H1 (cell line): ENCODE measurements around the gene PBX1. TPM values are rescaled to one million over a fixed set of nuclear protein-coding genes. Genes with fewer than 3 reads are reported as not detected.

Source experiments
- CTCF ChIA-PET: fragments of 300-600 bp; sonication (Branson Sonifier 250); formaldehyde crosslinking; loops from one replicate; lab custom pipeline; 2021; ENCODE audit not compliant: partially characterized antibody; lab: Charles Lee
- POLR2A ChIA-PET: fragments of 300-600 bp; sonication (Branson Sonifier 250); formaldehyde crosslinking; loops from one replicate; lab custom pipeline; 2021; ENCODE audit warnings: inconsistent platforms; ENCODE audit not compliant: partially characterized antibody; lab: Charles Lee
- DNase-seq, 2 experiments: peaks; one replicate each; pipeline versions ENCODE4 v3.0.0 to v3.0.0-alpha.2; 2010 to 2022; ENCODE audit warnings: low spot score in 2 of 2, low read depth in 1 of 2, mixed read lengths in 1 of 2
- FAIRE-seq: peaks from 2 replicates; lab custom pipeline; 2011; peaks lifted over from hg19 to GRCh38; lab: Jason Lieb, UNC
- H2AFZ ChIP-seq: 2 replicates; pipeline ENCODE4 v1.8.1; 2012; ENCODE audit warnings: low read length, inconsistent platforms
- H2AK5ac ChIP-seq: 2 replicates; pipeline ENCODE4 v1.6.1; 2013; ENCODE audit warnings: low read depth, low read length
- H2BK120ac ChIP-seq: replicated peaks from 2 replicates; pipeline ENCODE3; 2013; ENCODE audit warnings: low read depth, low read length, inconsistent platforms
- H2BK12ac ChIP-seq: 2 replicates; pipeline ENCODE4 v1.6.1; 2013; ENCODE audit warnings: low read depth, low read length
- H2BK15ac ChIP-seq: 2 replicates; pipeline ENCODE4 v1.6.1; 2013; ENCODE audit warnings: low read length
- H2BK20ac ChIP-seq: 2 replicates; pipeline ENCODE4 v1.6.1; 2013; ENCODE audit warnings: low read length
- H2BK5ac ChIP-seq: 2 replicates; pipeline ENCODE4 v1.6.1; 2013; ENCODE audit warnings: low read depth, low read length
- H3K14ac ChIP-seq: 2 replicates; pipeline ENCODE4 v1.6.1; 2013; ENCODE audit warnings: inconsistent platforms; ENCODE audit not compliant: insufficient read length
- H3K18ac ChIP-seq: 2 replicates; pipeline ENCODE4 v1.6.1; 2013; ENCODE audit warnings: low read length; ENCODE audit errors: extremely low read depth
- H3K23ac ChIP-seq: 2 replicates; pipeline ENCODE4 v1.6.1; 2013; ENCODE audit warnings: inconsistent platforms; ENCODE audit not compliant: insufficient read length
- H3K23me2 ChIP-seq: 2 replicates; pipeline ENCODE4 v1.6.1; 2013; ENCODE audit warnings: low read depth, low read length
- H3K27ac ChIP-seq: 2 replicates; pipeline ENCODE4 v1.6.1; 2011; ENCODE audit warnings: low read depth, low read length, inconsistent platforms
- H3K27me3 ChIP-seq, 4 experiments: replicated peaks in 1 of 4; 1 replicate in 1 of 4; 2 replicates in 3 of 4; pipeline versions ENCODE4 v1.6.1 to v1.8.1; 2011 to 2013; ENCODE audit warnings: low read length in 3 of 4, mild to moderate bottlenecking in 3 of 4, inconsistent platforms in 2 of 4, mixed read lengths in 2 of 4, moderate library complexity in 1 of 4; ENCODE audit not compliant: control insufficient read depth in 3 of 4, insufficient read depth in 3 of 4; ENCODE audit errors: extremely low read depth in 1 of 4
- H3K36me3 ChIP-seq, 4 experiments: 2 replicates each; pipeline versions ENCODE4 v1.6.1 to v1.8.1; 2011 to 2013; ENCODE audit warnings: mild to moderate bottlenecking in 4 of 4, low read length in 3 of 4, moderate library complexity in 2 of 4, control low read depth in 1 of 4, inconsistent platforms in 1 of 4; ENCODE audit not compliant: insufficient read depth in 4 of 4, control insufficient read depth in 2 of 4
- H3K4ac ChIP-seq: replicated peaks from 2 replicates; pipeline ENCODE3; 2013; ENCODE audit warnings: low read length, low read depth, mixed read lengths, inconsistent platforms; ENCODE audit not compliant: insufficient read length
- H3K4me1 ChIP-seq, 4 experiments: replicated peaks in 1 of 4; 1 replicate in 1 of 4; 2 replicates in 3 of 4; pipeline versions ENCODE4 v1.6.1 to v1.8.1; 2011 to 2013; ENCODE audit warnings: low read length in 3 of 4, inconsistent platforms in 2 of 4, mixed read lengths in 1 of 4; ENCODE audit not compliant: insufficient read depth in 4 of 4, control insufficient read depth in 3 of 4
- H3K4me2 ChIP-seq, 2 experiments: 2 replicates each; pipeline versions ENCODE4 v1.6.1 to v1.8.1; 2011 to 2013; ENCODE audit warnings: low read depth in 2 of 2, low read length in 2 of 2, control low read depth in 1 of 2, inconsistent platforms in 1 of 2, mild to moderate bottlenecking in 1 of 2; ENCODE audit not compliant: insufficient read depth in 1 of 2
- H3K4me3 ChIP-seq, 4 experiments: fragments of 200-600, 300-600 bp in 1 of 4; sonication (generic), shearing (Covaris generic), sonication (Bioruptor Twin) in 1 of 4; 2 replicates each; pipeline versions ENCODE4 v1.5.1 to v1.8.1; 2011 to 2016; ENCODE audit warnings: low read length in 4 of 4, low read depth in 3 of 4, control low read depth in 2 of 4, inconsistent platforms in 2 of 4, mild to moderate bottlenecking in 2 of 4, mixed read lengths in 1 of 4, moderate library complexity in 1 of 4; ENCODE audit not compliant: insufficient read depth in 2 of 4; ENCODE audit errors: extremely low read depth in 1 of 4
- H3K56ac ChIP-seq: replicated peaks from 2 replicates; pipeline ENCODE3; 2013; ENCODE audit warnings: low read depth, mild to moderate bottlenecking, mixed read lengths, low read length, inconsistent platforms; ENCODE audit not compliant: insufficient read length
- H3K79me1 ChIP-seq: 2 replicates; pipeline ENCODE4 v1.6.1; 2013; ENCODE audit warnings: low read depth, low read length, control low read depth
- H3K79me2 ChIP-seq, 2 experiments: 2 replicates each; pipeline versions ENCODE4 v1.6.1 to v1.8.1; 2012 to 2013; ENCODE audit warnings: low read length in 2 of 2, mild to moderate bottlenecking in 2 of 2, inconsistent platforms in 1 of 2; ENCODE audit not compliant: insufficient read depth in 2 of 2, control insufficient read depth in 1 of 2
- H3K9ac ChIP-seq, 4 experiments: replicated peaks in 1 of 4; 1 replicate in 1 of 4; 2 replicates in 3 of 4; pipeline versions ENCODE4 v1.6.1 to v1.8.1; 2011 to 2013; ENCODE audit warnings: low read depth in 3 of 4, low read length in 3 of 4, control low read depth in 2 of 4, mild to moderate bottlenecking in 2 of 4, moderate library complexity in 2 of 4, inconsistent platforms in 1 of 4; ENCODE audit errors: extremely low read depth in 1 of 4
- H3K9me3 ChIP-seq, 2 experiments: 2 replicates each; pipeline versions ENCODE4 v1.6.1 to v1.8.1; 2012 to 2013; ENCODE audit warnings: mild to moderate bottlenecking in 2 of 2, moderate library complexity in 2 of 2, control low read depth in 1 of 2, inconsistent platforms in 1 of 2, low read depth in 1 of 2, low read length in 1 of 2, mixed read lengths in 1 of 2; ENCODE audit not compliant: insufficient read depth in 2 of 2
- H4K20me1 ChIP-seq, 2 experiments: replicated peaks in 1 of 2; 2 replicates each; pipeline versions ENCODE3 to v1.8.1; 2011 to 2013; ENCODE audit warnings: inconsistent platforms in 2 of 2, low read length in 2 of 2, mild to moderate bottlenecking in 1 of 2; ENCODE audit not compliant: insufficient read depth in 2 of 2, control insufficient read depth in 1 of 2
- H4K5ac ChIP-seq: 2 replicates; pipeline ENCODE4 v1.6.1; 2013; ENCODE audit warnings: low read length, low read depth, mixed read lengths, inconsistent platforms; ENCODE audit not compliant: insufficient read length
- H4K8ac ChIP-seq: 2 replicates; pipeline ENCODE4 v1.8.0; 2013; ENCODE audit warnings: mild to moderate bottlenecking, moderate library complexity, low read length, inconsistent platforms; ENCODE audit not compliant: insufficient read depth; ENCODE audit errors: extremely low read depth
- H4K91ac ChIP-seq: replicated peaks from 2 replicates; pipeline ENCODE3; 2013; ENCODE audit warnings: low read length, mixed read lengths, inconsistent platforms; ENCODE audit not compliant: insufficient read length
- ASH2L ChIP-seq: fragments of 200-600, 300-600 bp; sonication (generic); IDR thresholded peaks from one replicate; pipeline ENCODE4 v1.7.1; 2017; ENCODE audit warnings: low read length
- HDAC6 ChIP-seq: IDR thresholded peaks from one replicate; pipeline ENCODE4 v1.7.1; 2012; ENCODE audit warnings: low read depth, mild to moderate bottlenecking, inconsistent platforms, low read length, moderate library complexity
- NRF1 ChIP-seq: IDR thresholded peaks from 2 replicates; pipeline ENCODE4 v1.6.1; 2011; ENCODE audit warnings: mild to moderate bottlenecking, low read depth, low read length, improper control_type of control experiment
- POU5F1 ChIP-seq: IDR thresholded peaks from 2 replicates; pipeline ENCODE4 v1.6.1; 2011; ENCODE audit warnings: low read depth, mild to moderate bottlenecking, low read length, moderate library complexity
- RAD21 ChIP-seq, 2 experiments: IDR thresholded peaks in 1 of 2; conservative IDR thresholded peaks in 1 of 2; 2 replicates each; pipeline ENCODE4 v1.6.1; 2011; ENCODE audit warnings: low read depth in 2 of 2, low read length in 2 of 2, improper control_type of control experiment in 1 of 2, inconsistent platforms in 1 of 2, mild to moderate bottlenecking in 1 of 2, moderate library complexity in 1 of 2
- RFX5 ChIP-seq: IDR thresholded peaks from 2 replicates; pipeline ENCODE4 v1.6.1; 2011; ENCODE audit warnings: low read depth, low read length, improper control_type of control experiment, borderline replicate concordance
- RNF2 ChIP-seq: fragments of 200-900, 300-1000 bp; sonication (generic); IDR thresholded peaks from 2 replicates; pipeline ENCODE4 v1.7.1; 2016; ENCODE audit warnings: borderline replicate concordance, low read depth, mild to moderate bottlenecking, antibody characterized with exemption, low read length; ENCODE audit not compliant: poor library complexity, severe bottlenecking; ENCODE audit errors: missing control alignments
- RXRA ChIP-seq: IDR thresholded peaks from 2 replicates; pipeline ENCODE4 v1.6.1; 2011; ENCODE audit warnings: low read depth, mild to moderate bottlenecking, low read length, moderate library complexity; ENCODE audit not compliant: insufficient read depth
- SAP30 ChIP-seq: fragments of 300-600 bp; sonication (generic); IDR thresholded peaks from 2 replicates; pipeline ENCODE4 v1.7.1; 2012; ENCODE audit warnings: low read length, moderate library complexity, mild to moderate bottlenecking, inconsistent platforms; ENCODE audit not compliant: insufficient read depth, insufficient replicate concordance
- WGBS, 2 experiments: shearing (Covaris generic) in 1 of 2; methylation state at CpG; one replicate each; pipeline versions ENCODE4 v1.1.6 to v1.1.7; 2013 to 2015; ENCODE audit warnings: low lambda C conversion rate in 2 of 2, mixed read lengths in 2 of 2, inconsistent platforms in 1 of 2, low coverage in 1 of 2, missing lambda C conversion rate in 1 of 2; ENCODE audit not compliant: insufficient replicate concordance in 2 of 2, insufficient coverage in 1 of 2, insufficient read length in 1 of 2; ENCODE audit errors: extremely low coverage in 1 of 2, missing lambda C conversion rate in 1 of 2; 5-methylcytosine and 5-hydroxymethylcytosine counted together
- polyA plus RNA-seq, 7 experiments: library from polyadenylated mRNA; depleted of rRNA in 3 of 7; stranded (reverse) in 5 of 7; unstranded in 2 of 7; fragments of >200 nt in 5 of 7; fragments of 200-250 nt in 2 of 7; gene quantifications; 1 replicate in 5 of 7; 2 replicates in 1 of 7; 4 replicates in 1 of 7; pipeline versions ENCODE4 v1.2.1 to v1.2.3, GENCODE V29; 2011 to 2013; ENCODE audit warnings: missing spikeins in 2 of 7, mixed read lengths in 2 of 7
- total RNA-seq: library from RNA; stranded (reverse); fragmentation: NEBNext Ultra II Directional; extraction: Animal tissue kit (Norgen Biotek cat#: 25700); gene quantifications from 2 replicates; pipeline ENCODE4 v1.2.1, GENCODE V29; 2021
- TF ChIP-seq, protein P1 (sequence below): IDR thresholded peaks from 2 replicates; pipeline ENCODE4 v1.6.1; 2011; ENCODE audit warnings: low read depth, mild to moderate bottlenecking, low read length; ENCODE audit not compliant: insufficient read depth
- TF ChIP-seq, protein P2 (sequence below): IDR thresholded peaks from 2 replicates; pipeline ENCODE4 v1.6.1; 2011; ENCODE audit warnings: low read length, improper control_type of control experiment

Gene PBX1
- total and polyA plus RNA-seq, 2 of the 8 experiments (the other 6 are each of a cell fraction or from before 2014, with no cell fraction given) = 87.4 to 124 TPM

DNA sequence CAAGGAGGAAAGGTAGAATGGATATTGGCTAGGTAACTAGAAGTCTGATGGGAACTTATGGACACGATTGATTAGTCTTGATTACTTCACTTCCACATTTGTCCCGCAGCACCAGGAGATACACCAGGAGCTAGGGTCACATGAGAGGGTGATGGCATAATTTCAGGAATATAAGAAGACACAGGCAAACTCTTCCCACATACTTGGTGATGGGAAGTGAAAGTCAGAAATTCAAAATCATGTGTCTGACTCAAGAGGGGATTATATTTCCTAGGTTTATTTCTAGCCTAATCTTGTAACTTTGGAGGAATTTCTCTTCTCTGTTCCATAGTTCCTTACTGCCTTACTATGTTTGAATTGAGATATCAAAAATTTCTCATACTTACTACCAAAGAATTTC is 185.0 kb downstream of the PBX1 start:
- Histone ChIP-seq H2BK120ac (no peak overlapping the region), H3K9me3 (no peaks in the 10 kb centered on the region), H3K23me2 (no peaks in the 10 kb centered on the region), H3K79me1 (no peaks in the 10 kb centered on the region; the same call in 1 of the 2 replicates), H3K4ac (no peak overlapping the region), H2BK12ac (no peak overlapping the region), H3K27ac (no peak overlapping the region), H3K4me2 (no peak overlapping the region), H2BK5ac (no peak overlapping the region), H4K5ac (no peak overlapping the region), H3K36me3 (peaks cover 0 to 2% (median 0%) of the 10 kb centered on the region in 4 experiments; a peak in 1 of 8 replicates), H3K9ac (no peak overlapping the region), H2AFZ (no peak overlapping the region), H4K91ac (no peak overlapping the region), H3K56ac (no peak overlapping the region), H3K27me3 (no peaks in the 10 kb centered on the region), H4K20me1 (peaks cover 4 to 5% of the 10 kb centered on the region in 2 experiments), H3K4me3 (no peak overlapping the region), H2BK20ac (no peak overlapping the region), H2AK5ac (no peak overlapping the region), H3K14ac (no peak overlapping the region), H3K18ac (no peak overlapping the region), H3K79me2 (peaks cover 0 to 70% of the 10 kb centered on the region in 2 experiments; a peak in 3 of 4 replicates), H4K8ac (no peak overlapping the region), H3K23ac (no peak overlapping the region), H3K4me1 (peaks cover 0 to 2% (median 0%) of the 10 kb centered on the region in 4 experiments; a peak in 2 of 7 replicates), H2BK15ac (no peak overlapping the region)
- DNase-seq (no peak), FAIRE-seq (no peak)
- 88% methylated on average over 2 of the region's 2 CpGs; no CpG with 5 or more reads in 1 of the 2 experiments for WGBS, 2 experiments
- ChIA-PET CTCF (no interaction called here), POLR2A (no interaction called here)
- TF ChIP-seq RXRA = no peak
- no peak for TF ChIP-seq NRF1
- TF ChIP-seq, protein P1, sequence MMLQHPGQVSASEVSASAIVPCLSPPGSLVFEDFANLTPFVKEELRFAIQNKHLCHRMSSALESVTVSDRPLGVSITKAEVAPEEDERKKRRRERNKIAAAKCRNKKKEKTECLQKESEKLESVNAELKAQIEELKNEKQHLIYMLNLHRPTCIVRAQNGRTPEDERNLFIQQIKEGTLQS = no peak
- no peak for TF ChIP-seq ASH2L
- no peak for TF ChIP-seq SAP30
- TF ChIP-seq RFX5 = no peak
- no peak for TF ChIP-seq HDAC6
- no peak for TF ChIP-seq RAD21 (IDR thresholded peaks at IDR 0.05 in 1 of 2, conservative IDR thresholded peaks at IDR 0.05 in 1 of 2; ENCODE audit: low read depth in 2 of 2, low read length in 2 of 2)
- TF ChIP-seq, protein P2, sequence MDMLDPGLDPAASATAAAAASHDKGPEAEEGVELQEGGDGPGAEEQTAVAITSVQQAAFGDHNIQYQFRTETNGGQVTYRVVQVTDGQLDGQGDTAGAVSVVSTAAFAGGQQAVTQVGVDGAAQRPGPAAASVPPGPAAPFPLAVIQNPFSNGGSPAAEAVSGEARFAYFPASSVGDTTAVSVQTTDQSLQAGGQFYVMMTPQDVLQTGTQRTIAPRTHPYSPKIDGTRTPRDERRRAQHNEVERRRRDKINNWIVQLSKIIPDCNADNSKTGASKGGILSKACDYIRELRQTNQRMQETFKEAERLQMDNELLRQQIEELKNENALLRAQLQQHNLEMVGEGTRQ = no peak
- no peak for TF ChIP-seq RNF2
- no peak for TF ChIP-seq POU5F1
